ENCODE results near the gene CATSPERD. TPM values are rescaled to one million over a fixed set of nuclear protein-coding genes. Genes with fewer than 3 reads are reported as not detected.
"Not testable (repeated sequence)": the region's sequence is repeated elsewhere in the genome, so short reads cannot be mapped to it uniquely, and the experiment has no call there.

CATSPERD gene
- total and polyA plus RNA-seq, 2 of the 4 experiments (the other 2 are of a cell fraction): not detected

GRCh38 chr19:5733172-5733571 lies 12.7 kb downstream of the CATSPERD start:
- H2BK20ac ChIP-seq (ENCODE audit: low read depth, low read length); H4K5ac ChIP-seq (ENCODE audit: low read depth, low read length); H2BK15ac ChIP-seq (ENCODE audit: low read depth, low read length); H3K4me1 ChIP-seq (ENCODE audit: control insufficient read depth, insufficient read depth, low read length); H3K4me3 ChIP-seq (ENCODE audit: insufficient read depth, low read depth, low read length); BruUV-seq (replicated peaks); H3K36me3 ChIP-seq (ENCODE audit: control insufficient read depth, insufficient read depth, low read length); H3K79me1 ChIP-seq (ENCODE audit: low read depth in 1 of 2, low read length in 2 of 2); H2AK5ac ChIP-seq (ENCODE audit: low read depth, low read length); H3K9me1 ChIP-seq (ENCODE audit: insufficient read depth, low read length); POLR2A ChIA-PET (ENCODE audit: unreplicated experiment); in situ Hi-C loops (cut with MboI; ENCODE audit: low sequenced_read_pairs); DNase-seq; H3K23ac ChIP-seq (ENCODE audit: low read depth, low read length); ATAC-seq (ENCODE audit: low read depth); H4K20me1 ChIP-seq (ENCODE audit: insufficient read depth, low read length); dilution Hi-C loops (cut with HindIII; ENCODE audit: low sequenced_read_pairs, unreplicated experiment); H3K18ac ChIP-seq (ENCODE audit: low read depth, low read length); H4K8ac ChIP-seq (ENCODE audit: low read depth in 2 of 2, low read length in 2 of 2); H3K4ac ChIP-seq (ENCODE audit: low read depth, low read length); H3K4me2 ChIP-seq (ENCODE audit: low read depth, low read length); H2AFZ ChIP-seq (replicated peaks; ENCODE audit: low read length, poor library complexity); H3K9ac ChIP-seq (ENCODE audit: low read depth, low read length); H2BK5ac ChIP-seq (ENCODE audit: low read depth, low read length, poor library complexity, severe bottlenecking); H3K14ac ChIP-seq (replicated peaks; ENCODE audit: low read depth, low read length); intact Hi-C loops (cut with micrococcal nuclease); H3K27ac ChIP-seq (ENCODE audit: insufficient read depth, low read length); H2AK9ac ChIP-seq (replicated peaks; ENCODE audit: low read depth, low read length, poor library complexity); H3K27me3 ChIP-seq (ENCODE audit: control insufficient read depth, insufficient read depth, low read length); H3K9me3 ChIP-seq (ENCODE audit: control insufficient read depth, insufficient read depth, low read length); H2BK120ac ChIP-seq (ENCODE audit: low read depth, low read length); H4K91ac ChIP-seq (ENCODE audit: insufficient read depth, low read depth, low read length); H3K56ac ChIP-seq (ENCODE audit: extremely low read depth, insufficient read depth, low read length): not testable (repeated sequence)
- 33% methylated on average over 1 of the region's 2 CpGs; no CpG with 5 or more reads in 1 of the 2 experiments for WGBS, 2 experiments (ENCODE audit: extremely low coverage in 2 of 2, insufficient read length in 1 of 2)
- CTCF ChIA-PET: interaction anchor here (0.6 kb wide), 1 partner anchor 895 kb away, joined by 4 read pairs; no protein-coding TSS in a partner anchor
